Motor neuron (in vitro differentiated cells): ENCODE measurements around the gene TAX1BP1. TPM values are rescaled to one million over a fixed set of nuclear protein-coding genes. Genes with fewer than 3 reads are reported as not detected.

Experiments used
- ATAC-seq, 8 experiments: fragments of 200-7000 bp; cut with Tn5 transposase; replicated peaks in 6 of 8; 2 replicates each; pipeline ENCODE4 v1.8.0; 2021; ENCODE audit warnings: mild to moderate bottlenecking in 8 of 8, moderate library complexity in 8 of 8
- H3K27ac ChIP-seq, 2 donors: fragments of 250-450 bp; sonication (Bioruptor Pico); 2 replicates each; pipeline ENCODE4 v1.9.0; 2021; ENCODE audit warnings: antibody characterized with exemption in 2 of 2, mild to moderate bottlenecking in 2 of 2, moderate library complexity in 1 of 2
- H3K4me1 ChIP-seq, 2 donors: fragments of 250-450 bp; sonication (Bioruptor Pico); replicated peaks in 1 of 2; 2 replicates each; pipeline ENCODE4 v1.6.1; 2021; ENCODE audit warnings: antibody characterized with exemption in 2 of 2, mild to moderate bottlenecking in 2 of 2, moderate library complexity in 1 of 2
- H3K4me3 ChIP-seq, 5 donors: fragments of 250-450 bp; sonication (Bioruptor Pico); 2 replicates each; pipeline ENCODE4 v1.9.0; 2021; ENCODE audit warnings: antibody characterized with exemption in 5 of 5, mild to moderate bottlenecking in 5 of 5, moderate library complexity in 4 of 5
- WGBS, 10 experiments: fragments of 450-650 bp; shearing (Covaris generic); methylation state at CpG; one replicate each; pipeline ENCODE4 v1.0.0; 2022; 5-methylcytosine and 5-hydroxymethylcytosine counted together
- in situ Hi-C, 9 experiments: fragments of 400-800 bp; cut with MboI; loops; one replicate each; pipeline ENCODE4 v1.15.0; 2021; ENCODE audit warnings: low sequenced_read_pairs in 9 of 9, low pct_unique_long_range_greater_than_20kb in 2 of 9; ENCODE audit not compliant: unreplicated experiment in 9 of 9
- total RNA-seq, 8 experiments: library from RNA; unstranded; fragments of 300-600 nt; gene quantifications; 2 replicates each; pipeline versions ENCODE4 v1.2.3 to v1.2.4, GENCODE V29; 2022

Gene TAX1BP1
- total RNA-seq, 8 experiments from 2014 or later, result 77.4 to 132 (median 92.1) TPM

DNA sequence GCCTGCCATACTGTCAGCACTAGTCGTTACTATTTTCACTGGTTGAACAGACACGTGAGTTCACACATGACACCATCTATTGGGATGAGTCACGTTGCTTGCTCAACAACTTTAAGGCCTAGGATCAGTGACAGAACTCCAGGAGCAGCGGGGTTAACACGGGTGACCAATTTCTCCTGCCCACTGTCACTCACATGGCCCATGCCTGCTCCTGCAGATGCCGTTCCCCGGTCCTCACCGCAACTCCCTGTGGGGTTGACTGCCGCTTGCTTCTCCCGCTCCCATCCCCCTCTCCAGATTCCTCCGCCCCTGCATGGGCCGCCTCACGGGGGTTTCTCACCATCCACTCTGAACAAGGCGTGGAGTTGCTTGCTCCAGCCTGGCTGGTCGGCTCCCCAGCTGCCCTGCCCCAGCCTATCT is 128.2 kb downstream of the TAX1BP1 start:
- H3K27ac ChIP-seq, result peak overlapping the region in 1 of 2 donors; percentile 26
- 62 to 100% (median 87%) methylated on average over 1 to 15 of the region's 15 CpGs; no CpG with 5 or more reads in 4 of the 10 experiments for WGBS, 10 experiments
- ATAC-seq, result peak in 2 of 8 experiments; percentile 66 to 71
- no peak overlapping the region for H3K4me3 ChIP-seq
- H3K4me1 ChIP-seq, result peaks cover 8 to 18% of the 10 kb centered on the region in 2 donors
- in situ Hi-C loops, result no loop called here

DNA sequence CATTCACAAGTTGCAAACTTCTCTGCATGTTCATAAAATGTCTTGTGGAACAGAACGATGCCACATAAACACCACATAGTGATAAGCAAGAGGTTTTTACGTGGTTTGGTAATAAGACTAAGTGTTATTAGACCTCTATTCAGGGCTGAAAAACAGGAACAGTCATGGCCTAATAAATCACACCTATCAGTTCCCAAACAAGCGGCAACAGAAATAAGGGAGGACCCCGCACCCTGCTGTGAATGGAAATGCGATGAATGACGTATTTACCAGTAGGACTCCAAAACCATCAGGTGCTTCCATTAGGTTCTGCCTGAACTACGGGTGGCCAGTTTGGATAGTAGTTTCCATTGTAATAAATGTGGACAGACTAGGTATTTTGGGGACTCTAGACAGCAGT is 129.1 kb downstream of the TAX1BP1 start:
- no peak for ATAC-seq
- Histone ChIP-seq H3K4me1 (peaks cover 8 to 18% of the 10 kb centered on the region in 2 donors), H3K27ac (no peak overlapping the region), H3K4me3 (no peak overlapping the region)
- in situ Hi-C loops, result no loop called here
- 47 to 100% (median 80%) methylated on average over 1 to 5 of the region's 7 CpGs; no CpG with 5 or more reads in 4 of the 10 experiments for WGBS, 10 experiments

DNA sequence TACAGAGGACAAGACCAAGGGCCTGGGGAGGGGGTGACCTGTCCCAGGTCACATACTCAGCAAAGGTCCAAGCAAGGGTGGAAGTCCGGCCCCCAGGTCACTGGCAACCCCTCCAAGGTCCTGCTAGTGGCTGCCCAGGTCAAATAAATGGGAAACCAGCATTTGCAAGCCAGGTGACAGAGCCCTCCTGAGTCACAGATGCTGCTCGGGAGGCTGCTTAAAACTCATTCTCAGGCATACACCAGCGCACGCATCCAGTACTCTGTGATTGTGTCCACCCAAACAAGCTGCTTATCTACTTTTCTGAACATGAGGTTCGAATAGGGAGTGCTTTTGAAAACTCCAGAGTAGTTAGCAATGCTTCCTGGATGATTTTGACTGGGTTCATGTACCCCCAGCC is 130.6 kb downstream of the TAX1BP1 start:
- H3K4me3 ChIP-seq, result no peak overlapping the region
- no peak overlapping the region for H3K27ac ChIP-seq
- peaks cover 8 to 18% of the 10 kb centered on the region in 2 donors for H3K4me1 ChIP-seq
- 75 to 100% (median 90%) methylated on average over 1 to 4 of the region's 5 CpGs; no CpG with 5 or more reads in 4 of the 10 experiments for WGBS, 10 experiments
- ATAC-seq, result no peak
- in situ Hi-C loops, result no loop called here

DNA sequence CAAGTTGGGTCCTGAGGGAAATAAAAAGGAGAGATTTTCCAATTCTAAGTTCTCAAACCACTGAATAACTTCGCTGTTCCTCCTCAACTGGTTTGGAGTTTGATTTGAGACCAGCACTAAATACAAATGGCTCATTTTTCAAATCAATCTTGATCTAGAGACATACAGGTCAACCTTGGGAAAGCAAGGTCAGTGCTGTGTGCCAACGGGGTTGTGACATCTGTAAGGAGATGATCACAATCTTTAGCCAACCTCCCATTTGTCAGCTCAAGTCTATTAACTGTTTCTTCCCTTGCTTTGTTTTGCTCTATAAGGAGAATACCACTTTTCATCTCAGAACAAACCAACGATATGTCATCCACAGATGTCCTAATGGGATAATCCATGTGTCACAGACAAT is 131.1 kb downstream of the TAX1BP1 start:
- in situ Hi-C loops, result no loop called here
- no peak for ATAC-seq
- WGBS, 10 experiments, result 66 to 100% (median 82%) methylated on average over 1 to 3 of the region's 3 CpGs
- Histone ChIP-seq H3K4me1 (peaks cover 8 to 18% of the 10 kb centered on the region in 2 donors), H3K27ac (no peak overlapping the region), H3K4me3 (no peak overlapping the region)

DNA sequence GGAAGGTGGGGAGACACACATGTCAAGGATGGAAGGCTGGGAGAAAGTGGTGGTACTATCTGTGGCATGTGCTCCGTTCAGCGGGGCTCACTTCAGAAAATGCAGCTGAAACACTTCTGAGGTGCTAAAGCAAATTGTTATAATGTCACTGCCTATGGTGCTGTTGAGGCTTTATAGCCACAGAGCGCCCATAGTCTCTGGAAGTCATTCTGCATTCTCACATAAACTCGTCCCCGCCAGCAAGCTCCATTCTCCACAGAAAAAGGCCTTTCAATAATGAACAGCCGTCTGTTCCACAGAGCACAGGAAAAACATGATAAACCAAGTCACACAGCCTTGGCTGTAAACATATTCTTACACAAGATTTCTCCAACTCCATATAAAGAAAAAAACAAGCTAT is 131.9 kb downstream of the TAX1BP1 start:
- ATAC-seq, result no peak
- in situ Hi-C loops, result no loop called here
- 37 to 98% (median 83%) methylated on average over 2 to 6 of the region's 6 CpGs; no CpG with 5 or more reads in 1 of the 10 experiments for WGBS, 10 experiments

DNA sequence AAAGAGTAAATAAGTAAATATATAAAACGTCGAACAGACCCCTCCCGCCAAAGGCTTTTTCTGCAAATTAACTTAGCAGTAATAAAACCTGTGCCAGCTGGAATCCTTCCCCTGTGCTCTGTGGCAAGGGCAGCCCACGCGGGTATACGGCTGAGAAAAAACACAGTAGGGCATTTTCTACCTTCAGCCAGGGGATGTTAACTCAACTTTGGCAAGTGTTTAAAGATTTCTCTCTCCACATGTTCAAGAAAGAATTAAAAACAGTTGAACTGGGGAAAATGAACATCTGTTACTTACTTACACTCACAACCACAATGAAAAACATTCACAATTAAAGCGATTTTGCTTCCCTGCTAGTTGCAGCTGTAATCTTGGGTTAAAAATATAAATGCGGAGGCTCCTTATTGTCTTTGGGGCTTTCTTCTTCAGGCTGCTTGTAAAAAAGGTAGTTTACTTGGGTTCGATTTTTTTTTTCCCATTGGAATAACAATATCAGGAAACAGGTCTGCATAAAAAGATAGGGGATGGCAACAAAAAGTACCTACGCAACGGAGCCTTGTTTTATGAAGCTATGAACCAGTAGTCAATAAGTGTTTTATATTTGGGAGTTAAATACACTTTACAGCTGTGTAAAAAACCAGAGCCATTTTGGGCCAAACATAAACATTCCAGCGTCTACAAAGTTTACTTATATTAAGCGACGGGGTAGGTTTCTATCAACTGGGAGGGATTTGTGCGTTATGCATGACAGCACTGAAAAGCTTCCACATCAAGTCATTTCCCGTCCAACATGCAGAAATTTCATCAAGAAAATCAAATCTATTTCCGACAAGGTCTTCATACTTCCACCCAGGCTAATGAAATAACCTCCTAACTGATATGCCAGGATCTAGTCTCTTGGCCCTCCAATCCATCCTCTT is 132.7 kb downstream of the TAX1BP1 start:
- no peak for ATAC-seq

More for the DNA sequence above, 131.9 kb downstream of the TAX1BP1 start:
- H3K27ac ChIP-seq, result no peak overlapping the region
- H3K4me3 ChIP-seq, result no peak overlapping the region
- H3K4me1 ChIP-seq, result peaks cover 6 to 11% of the 10 kb centered on the region in 2 donors

DNA sequence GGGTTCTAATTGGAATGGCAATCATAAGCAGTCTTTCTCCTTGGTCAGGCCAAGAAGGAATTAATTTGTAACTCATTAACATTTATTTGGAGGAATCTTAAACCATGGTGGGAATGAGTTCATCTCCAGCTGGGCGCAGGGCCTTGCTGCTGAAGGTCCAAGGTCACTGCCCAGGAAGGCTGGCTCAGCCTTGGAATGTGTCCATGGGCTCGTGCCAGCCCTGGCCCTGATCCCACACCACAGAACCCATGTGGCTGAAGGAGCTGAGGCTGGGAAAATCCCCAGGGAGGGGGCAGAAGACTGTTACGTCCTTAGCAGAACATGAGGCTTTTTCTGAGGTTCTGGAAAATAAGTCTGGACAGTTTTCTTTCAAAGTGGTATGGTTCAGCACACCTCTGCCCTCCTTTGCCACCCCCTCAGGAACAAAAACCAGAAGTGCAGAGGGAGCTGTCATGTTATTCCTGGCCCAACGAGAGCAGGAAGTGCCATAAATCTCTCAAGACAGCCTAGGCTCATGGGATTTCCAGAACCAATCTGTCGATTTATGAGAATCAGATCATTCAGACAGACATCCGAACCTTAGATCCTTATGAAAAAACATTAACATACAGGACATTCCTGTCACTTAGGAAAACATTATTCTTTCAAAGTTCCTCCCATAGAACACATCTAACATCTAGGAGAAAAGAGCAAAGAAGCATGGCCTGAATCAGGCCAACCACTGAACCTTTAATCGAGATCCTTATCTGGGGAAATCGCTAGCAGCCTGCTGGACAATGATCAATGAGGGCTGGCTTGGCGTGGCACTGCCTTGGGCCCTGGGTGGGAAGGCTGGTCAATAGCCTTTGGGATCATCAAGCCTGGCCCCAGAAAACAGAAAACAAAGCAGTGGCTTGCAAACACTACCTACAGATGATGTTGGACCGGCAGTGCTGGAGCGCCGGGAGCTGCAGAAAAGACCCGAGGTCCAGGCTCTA is 134.3 kb downstream of the TAX1BP1 start:
- 10 to 95% (median 75%) methylated on average over 2 to 12 of the region's 13 CpGs; no CpG with 5 or more reads in 2 of the 10 experiments for WGBS, 10 experiments
- no peak overlapping the region for H3K4me3 ChIP-seq
- peak in 1 of 8 experiments; percentile 20 for ATAC-seq
- in situ Hi-C loops, result no loop called here
- H3K4me1 ChIP-seq, result no peaks in the 10 kb centered on the region
- H3K27ac ChIP-seq, result no peak overlapping the region

More for the DNA sequence above, 132.7 kb downstream of the TAX1BP1 start:
- in situ Hi-C loops, result no loop called here
- H3K4me3 ChIP-seq, result no peak overlapping the region
- H3K27ac ChIP-seq, result no peak overlapping the region
- H3K4me1 ChIP-seq, result peaks cover under 1 to 4% of the 10 kb centered on the region in 2 donors
- 32 to 90% (median 68%) methylated on average over 3 to 16 of the region's 17 CpGs for WGBS, 10 experiments

DNA sequence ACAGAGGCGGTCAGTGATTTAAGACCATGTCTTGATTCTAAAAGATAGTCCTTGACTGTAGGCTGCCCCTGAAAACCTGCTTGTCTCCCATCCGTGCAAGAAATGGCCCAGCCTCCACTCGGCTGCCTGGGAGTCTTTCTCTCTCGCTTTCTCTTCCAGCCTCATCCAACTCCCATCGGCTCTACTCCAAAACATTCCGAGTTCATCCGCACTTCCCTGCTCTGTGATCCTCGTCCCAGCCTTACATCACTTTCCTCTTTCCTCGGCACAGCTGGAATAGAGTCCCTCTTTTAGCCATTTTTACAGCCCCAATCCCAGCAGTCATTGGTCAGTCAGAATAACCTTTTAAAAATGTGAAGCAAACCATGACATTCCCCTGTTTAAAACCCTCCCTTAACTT is 135.1 kb downstream of the TAX1BP1 start:
- no peak for ATAC-seq
- 40 to 100% (median 83%) methylated on average over 1 to 7 of the region's 9 CpGs; no CpG with 5 or more reads in 2 of the 10 experiments for WGBS, 10 experiments
- no peak overlapping the region for H3K27ac ChIP-seq
- no peak overlapping the region for H3K4me3 ChIP-seq
- no peaks in the 10 kb centered on the region for H3K4me1 ChIP-seq
- in situ Hi-C loops, result no loop called here

DNA sequence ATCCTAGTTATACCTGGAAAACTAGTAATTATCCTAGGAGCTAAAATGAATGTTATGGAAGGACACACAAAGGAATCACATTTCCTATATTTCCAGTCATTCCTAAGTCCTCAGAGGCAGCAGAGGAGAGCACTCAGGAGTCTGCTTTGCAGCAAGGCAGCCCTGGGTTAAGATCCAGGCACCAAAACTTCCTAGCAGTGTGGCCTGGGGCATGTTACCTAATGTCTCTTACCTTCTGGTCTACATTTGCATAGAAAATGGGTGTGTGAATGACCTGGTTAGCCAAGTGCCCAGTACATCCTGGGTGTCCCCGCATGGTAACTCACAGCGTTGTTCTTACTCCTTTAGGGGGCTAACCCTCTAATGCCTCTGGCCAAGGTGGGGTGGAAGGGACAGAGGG is 135.9 kb downstream of the TAX1BP1 start:
- Histone ChIP-seq H3K4me3 (no peak overlapping the region), H3K4me1 (no peaks in the 10 kb centered on the region), H3K27ac (no peak overlapping the region)
- ATAC-seq, result no peak
- 75 to 100% (median 100%) methylated on average over 1 to 2 of the region's 2 CpGs; no CpG with 5 or more reads in 6 of the 10 experiments for WGBS, 10 experiments
- in situ Hi-C loops, result no loop called here

DNA sequence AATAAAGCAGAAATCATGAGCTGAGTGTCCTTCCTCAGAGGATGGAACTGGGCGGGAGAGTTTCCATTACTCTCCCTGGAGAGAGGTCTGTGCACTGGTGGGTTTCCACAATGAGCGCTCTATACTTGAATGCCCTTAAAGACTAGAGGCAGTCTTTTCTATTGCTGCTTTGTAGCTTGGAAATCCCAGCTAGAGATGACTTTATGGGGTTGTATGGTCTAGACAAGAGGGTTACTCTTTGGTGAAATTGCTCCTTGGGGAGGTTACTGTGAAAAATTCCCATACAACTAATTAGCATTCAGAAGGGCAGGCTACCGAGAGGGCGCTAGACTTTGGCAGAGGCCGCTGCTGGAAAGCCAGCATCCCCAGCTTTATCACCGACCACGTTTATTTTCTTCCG is 136.8 kb downstream of the TAX1BP1 start:
- Histone ChIP-seq H3K4me1 (no peaks in the 10 kb centered on the region), H3K4me3 (no peak overlapping the region), H3K27ac (no peak overlapping the region)
- ATAC-seq, result no peak
- in situ Hi-C loops, result no loop called here
- WGBS, 10 experiments, result 88 to 100% (median 92%) methylated on average over 1 to 8 of the region's 8 CpGs; no CpG with 5 or more reads in 1 of the 10 experiments
